Transverse colon (tissue), 4 donors: ENCODE results near the gene APLP1. TPM values are rescaled to one million over a fixed set of nuclear protein-coding genes. Genes with fewer than 3 reads are reported as not detected.

Source experiments
- DNase-seq: peaks from one replicate; pipeline ENCODE4 v3.0.0-alpha.2; 2019
- H3K27ac ChIP-seq, 4 donors: fragments of 200-600 bp; sonication (generic); 2 replicates each; pipeline ENCODE4 v1.5.1; 2016 to 2018; ENCODE audit warnings: inconsistent platforms in 4 of 4
- H3K27me3 ChIP-seq: fragments of 200-600 bp; sonication (generic); 2 replicates; pipeline ENCODE4 v1.5.1; 2017; ENCODE audit warnings: inconsistent platforms
- H3K36me3 ChIP-seq, 4 donors: fragments of 200-600 bp; sonication (generic); 2 replicates each; pipeline ENCODE4 v1.5.1; 2017 to 2019; ENCODE audit warnings: inconsistent platforms in 4 of 4
- H3K4me1 ChIP-seq, 4 donors: fragments of 200-600 bp; sonication (generic); 2 replicates each; pipeline ENCODE4 v1.5.1; 2017 to 2020; ENCODE audit warnings: inconsistent platforms in 4 of 4
- H3K4me3 ChIP-seq, 4 donors: fragments of 200-600 bp; sonication (generic); 1 replicate in 1 of 4; 2 replicates in 3 of 4; pipeline versions ENCODE4 v1.5.1 to v1.6.1; 2017 to 2019; ENCODE audit warnings: inconsistent platforms in 4 of 4
- H3K9me3 ChIP-seq, 2 donors: fragments of 200-600 bp; sonication (generic); 2 replicates each; pipeline ENCODE4 v1.5.1; 2017 to 2019; ENCODE audit warnings: inconsistent platforms in 2 of 2
- CTCF ChIP-seq, 5 experiments: fragments of 200-600 bp in 3 of 5; fragments of 450-650 bp in 2 of 5; sonication (generic) in 3 of 5; IDR thresholded peaks; 1 replicate in 2 of 5; 2 replicates in 3 of 5; pipeline ENCODE4 v1.5.1; 2016 to 2017; ENCODE audit warnings: antibody characterized with exemption in 5 of 5, inconsistent platforms in 3 of 5, mild to moderate bottlenecking in 2 of 5, moderate library complexity in 1 of 5
- EP300 ChIP-seq: sonication (generic); formaldehyde crosslinking; IDR thresholded peaks from one replicate; pipeline ENCODE4 v1.6.1; 2017; ENCODE audit warnings: antibody characterized with exemption, low read depth
- POLR2A ChIP-seq: fragments of 450-650 bp; IDR thresholded peaks from one replicate; pipeline ENCODE4 v1.6.1; 2016; ENCODE audit warnings: antibody characterized with exemption, mild to moderate bottlenecking, moderate library complexity
- POLR2AphosphoS5 ChIP-seq, 3 donors: sonication (generic); formaldehyde crosslinking; IDR thresholded peaks; one replicate each; pipeline ENCODE4 v1.6.1; 2016; ENCODE audit warnings: antibody characterized with exemption in 3 of 3
- WGBS, 2 donors: methylation state at CpG; one replicate each; pipeline ENCODE4 v1.1.5; 2018; ENCODE audit warnings: low coverage in 1 of 2; 5-methylcytosine and 5-hydroxymethylcytosine counted together
- in situ Hi-C, 4 donors: fragments of 200-750 bp; cut with MboI; loops; one replicate each; pipeline versions ENCODE4 v1.15.0 to v1.15.1; 2017; ENCODE audit warnings: low sequenced_read_pairs in 3 of 4, low pct_ligation_motif_present in 1 of 4, low pct_unique_long_range_greater_than_20kb in 1 of 4
- intact Hi-C: fragments of 100-400 bp; cut with DNase I; formaldehyde crosslinking; loops from one replicate; pipeline ENCODE4 v1.15.1; 2023; ENCODE audit warnings: low total_unique reads
- total RNA-seq, 4 donors: library from RNA; depleted of rRNA; stranded (reverse); fragments of >200 nt; gene quantifications; one replicate each; pipeline ENCODE4 v1.1.0, GENCODE V29; 2016

APLP1 gene
- total RNA-seq, 4 donors from 2014 or later, result 1.00 to 10.5 (median 4.5) TPM

GRCh38 chr19:35904311-35905068, 36.1 kb downstream of the APLP1 start:
- no peaks in the 10 kb centered on the region for H3K36me3 ChIP-seq
- WGBS, 2 donors, result 62 to 87% methylated on average over 3 to 10 of the region's 10 CpGs
- H3K4me3 ChIP-seq, result no peak overlapping the region
- TF ChIP-seq POLR2AphosphoS5 (IDR thresholded peaks at IDR 0.05) (no peak), POLR2A (no peak), CTCF (IDR thresholded peaks at IDR 0.05) (no peak)
- H3K27me3 ChIP-seq, result no peaks in the 10 kb centered on the region
- H3K4me1 ChIP-seq, result peaks cover 0 to 27% (median 7%) of the 10 kb centered on the region in 4 donors
- intact Hi-C loops, result no loop called here
- H3K9me3 ChIP-seq, result no peaks in the 10 kb centered on the region
- no peak for DNase-seq
- peak overlapping the region; percentile 9 to 94 (median 88) for H3K27ac ChIP-seq
- in situ Hi-C loops, result no loop called here

GRCh38 chr19:35905178-35905727, 36.9 kb downstream of the APLP1 start:
- no peak for DNase-seq
- in situ Hi-C loops (no loop called here), intact Hi-C loops (no loop called here)
- peaks cover 0 to 27% (median 7%) of the 10 kb centered on the region in 4 donors for H3K4me1 ChIP-seq
- no peak overlapping the region for H3K4me3 ChIP-seq
- peak overlapping the region; percentile 9 to 94 (median 71) for H3K27ac ChIP-seq
- WGBS, 2 donors, result 61 to 75% methylated on average over 6 of the region's 6 CpGs
- TF ChIP-seq POLR2A, result no peak
- no peak for TF ChIP-seq CTCF (IDR thresholded peaks at IDR 0.05)
- TF ChIP-seq POLR2AphosphoS5 (IDR thresholded peaks at IDR 0.05), result no peak
- no peak for TF ChIP-seq EP300
- H3K9me3 ChIP-seq, result no peaks in the 10 kb centered on the region
- H3K27me3 ChIP-seq, result no peaks in the 10 kb centered on the region
- H3K36me3 ChIP-seq, result no peaks in the 10 kb centered on the region

- Histone ChIP-seq H3K27me3 (no peaks in the 10 kb centered on the region), H3K36me3 (no peaks in the 10 kb centered on the region), H3K27ac (peak overlapping the region; percentile 54 to 94 (median 64)), H3K4me1 (peaks cover 0 to 17% (median 3%) of the 10 kb centered on the region in 4 donors), H3K9me3 (no peaks in the 10 kb centered on the region), H3K4me3 (peak overlapping the region in 1 of 4 donors; percentile 23)
- 69 to 90% methylated on average over 2 to 12 of the region's 12 CpGs for WGBS, 2 donors
- no peak for DNase-seq
- no peak for TF ChIP-seq EP300
- TF ChIP-seq CTCF (IDR thresholded peaks at IDR 0.05), result no peak
- TF ChIP-seq POLR2A, result no peak
- no peak for TF ChIP-seq POLR2AphosphoS5 (IDR thresholded peaks at IDR 0.05)
- in situ Hi-C loops, result no loop called here
- intact Hi-C loops, result no loop called here
Measured at GRCh38 chr19:35907377-35907745, 39.0 kb downstream of the APLP1 start.

- Histone ChIP-seq H3K4me3 (peak within 1 kb of the TSS in 1 of 4 donors; percentile 23), H3K4me1 (peaks cover 0 to 16% (median 3%) of the 10 kb centered on the region in 4 donors), H3K27me3 (no peaks in the 10 kb centered on the region), H3K36me3 (no peaks in the 10 kb centered on the region), H3K9me3 (no peaks in the 10 kb centered on the region), H3K27ac (peak within 1 kb of the TSS; percentile 54 to 94 (median 64))
- in situ Hi-C loops (no loop called here), intact Hi-C loops (no loop called here)
- TF ChIP-seq POLR2AphosphoS5 (IDR thresholded peaks at IDR 0.05), result peak in 2 of 3 donors; percentile 11 to 51
- peak; percentile 51 for TF ChIP-seq POLR2A
- no peak for TF ChIP-seq EP300
- no peak for TF ChIP-seq CTCF (IDR thresholded peaks at IDR 0.05)
- no peak for DNase-seq
- WGBS, 2 donors, result 50 to 84% methylated on average over 2 to 9 of the region's 9 CpGs
Measured at GRCh38 chr19:35908010-35908441, 39.7 kb downstream of the APLP1 start, which contains the start of gene TYROBP. TSS of gene TYROBP (minus strand) at chr19:35908295. CDS start at chr19:35908228, 67 bp downstream.
